ENCODE measurements around the gene PHGDH.

DNA sequence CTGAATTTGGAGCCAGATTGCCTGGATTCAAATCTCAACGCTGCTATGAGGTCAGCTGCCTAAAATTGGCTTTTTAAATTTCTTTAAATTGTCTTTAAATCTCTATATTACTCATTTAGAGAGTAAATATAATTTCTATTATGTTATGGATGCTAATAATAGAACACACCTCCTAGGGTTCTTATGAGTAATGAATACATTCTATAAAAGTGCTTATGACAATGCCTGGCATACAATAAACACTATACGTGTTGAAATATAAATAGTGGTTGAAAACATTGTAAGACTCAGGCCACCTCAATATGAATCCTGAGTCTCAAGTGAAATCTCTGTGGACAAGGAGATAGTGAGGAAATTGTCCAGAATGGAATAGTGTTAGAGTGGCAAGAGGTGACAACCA, 31.0 kb upstream of the PHGDH start:
- TF ChIP-seq, protein P1, sequence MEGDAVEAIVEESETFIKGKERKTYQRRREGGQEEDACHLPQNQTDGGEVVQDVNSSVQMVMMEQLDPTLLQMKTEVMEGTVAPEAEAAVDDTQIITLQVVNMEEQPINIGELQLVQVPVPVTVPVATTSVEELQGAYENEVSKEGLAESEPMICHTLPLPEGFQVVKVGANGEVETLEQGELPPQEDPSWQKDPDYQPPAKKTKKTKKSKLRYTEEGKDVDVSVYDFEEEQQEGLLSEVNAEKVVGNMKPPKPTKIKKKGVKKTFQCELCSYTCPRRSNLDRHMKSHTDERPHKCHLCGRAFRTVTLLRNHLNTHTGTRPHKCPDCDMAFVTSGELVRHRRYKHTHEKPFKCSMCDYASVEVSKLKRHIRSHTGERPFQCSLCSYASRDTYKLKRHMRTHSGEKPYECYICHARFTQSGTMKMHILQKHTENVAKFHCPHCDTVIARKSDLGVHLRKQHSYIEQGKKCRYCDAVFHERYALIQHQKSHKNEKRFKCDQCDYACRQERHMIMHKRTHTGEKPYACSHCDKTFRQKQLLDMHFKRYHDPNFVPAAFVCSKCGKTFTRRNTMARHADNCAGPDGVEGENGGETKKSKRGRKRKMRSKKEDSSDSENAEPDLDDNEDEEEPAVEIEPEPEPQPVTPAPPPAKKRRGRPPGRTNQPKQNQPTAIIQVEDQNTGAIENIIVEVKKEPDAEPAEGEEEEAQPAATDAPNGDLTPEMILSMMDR (IDR thresholded peaks at IDR 0.05) = no peak
- no peak for TF ChIP-seq POLR2A (IDR thresholded peaks at IDR 0.05)
- TF ChIP-seq EP300 (IDR thresholded peaks at IDR 0.05) = no peak

Measured in ovary (tissue), 3 donors.